ENCODE data around the gene ACVR1B.

Gene ACVR1B

GRCh38 chr12:52006726-52007157, 55.2 kb downstream of the ACVR1B start, which contains the start of gene TAMALIN:
Gene TAMALIN, plus strand, starts transcription at chr12:52006946. Its CDS starts 74 bp downstream, at chr12:52007020.
- DNase-seq, result peak; percentile 83

- DNase-seq, result peak; percentile 59
Measured at GRCh38 chr12:52007158-52007921, 55.8 kb downstream of the ACVR1B start.

GRCh38 chr12:52007982-52008510, 56.5 kb downstream of the ACVR1B start:
- no peak for DNase-seq

GRCh38 chr12:52009081-52009751, 57.7 kb downstream of the ACVR1B start:
- DNase-seq, result no peak

- no peak for DNase-seq
Measured at GRCh38 chr12:52010152-52010622, 58.7 kb downstream of the ACVR1B start.

- no peak for DNase-seq
Measured at GRCh38 chr12:52010692-52011601, 59.4 kb downstream of the ACVR1B start.

- no peak for DNase-seq
Measured at GRCh38 chr12:52011602-52012214, 60.2 kb downstream of the ACVR1B start.

GRCh38 chr12:52013626-52014310, 62.3 kb downstream of the ACVR1B start:
- no peak for DNase-seq

GRCh38 chr12:52014567-52015530, 63.4 kb downstream of the ACVR1B start:
- DNase-seq, result no peak

DNA sequence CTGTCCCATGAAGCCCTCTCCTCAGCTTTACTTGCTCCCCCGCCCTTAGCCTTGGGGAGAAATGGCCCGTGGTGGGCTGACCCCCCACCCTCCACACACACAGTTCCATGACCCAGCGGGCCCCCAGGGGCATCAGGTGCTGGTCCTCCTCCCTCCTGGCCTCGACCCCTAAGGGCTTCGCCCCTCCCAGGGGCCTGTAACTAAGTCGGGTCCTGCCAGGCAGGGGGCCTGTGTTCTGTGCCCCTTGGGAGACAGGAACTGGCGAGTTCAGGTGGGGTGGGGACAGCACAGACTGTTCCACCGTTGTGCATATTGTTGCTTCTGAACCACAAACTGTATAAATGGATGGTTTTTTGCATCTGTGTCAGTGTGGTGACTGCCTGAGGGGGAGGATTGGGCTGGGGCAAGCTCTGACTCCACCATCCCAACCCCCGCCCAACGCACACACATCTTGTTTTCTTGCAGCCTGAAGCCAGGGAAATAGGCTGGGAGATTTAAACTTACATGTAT, 64.1 kb downstream of the ACVR1B start:
- no peak for DNase-seq

- no peak for DNase-seq
Measured at GRCh38 chr12:52018433-52019112, 67.1 kb downstream of the ACVR1B start.

- no peak for DNase-seq
Measured at GRCh38 chr12:52019113-52019770, 67.7 kb downstream of the ACVR1B start.

- DNase-seq, result peak; percentile 47
Measured at GRCh38 chr12:52020539-52021336, 69.2 kb downstream of the ACVR1B start.

GRCh38 chr12:52022841-52023181, 71.3 kb downstream of the ACVR1B start:
- DNase-seq, result no peak

- DNase-seq, result peak; percentile 92
Measured at GRCh38 chr12:52023182-52023975, 71.9 kb downstream of the ACVR1B start.

DNA sequence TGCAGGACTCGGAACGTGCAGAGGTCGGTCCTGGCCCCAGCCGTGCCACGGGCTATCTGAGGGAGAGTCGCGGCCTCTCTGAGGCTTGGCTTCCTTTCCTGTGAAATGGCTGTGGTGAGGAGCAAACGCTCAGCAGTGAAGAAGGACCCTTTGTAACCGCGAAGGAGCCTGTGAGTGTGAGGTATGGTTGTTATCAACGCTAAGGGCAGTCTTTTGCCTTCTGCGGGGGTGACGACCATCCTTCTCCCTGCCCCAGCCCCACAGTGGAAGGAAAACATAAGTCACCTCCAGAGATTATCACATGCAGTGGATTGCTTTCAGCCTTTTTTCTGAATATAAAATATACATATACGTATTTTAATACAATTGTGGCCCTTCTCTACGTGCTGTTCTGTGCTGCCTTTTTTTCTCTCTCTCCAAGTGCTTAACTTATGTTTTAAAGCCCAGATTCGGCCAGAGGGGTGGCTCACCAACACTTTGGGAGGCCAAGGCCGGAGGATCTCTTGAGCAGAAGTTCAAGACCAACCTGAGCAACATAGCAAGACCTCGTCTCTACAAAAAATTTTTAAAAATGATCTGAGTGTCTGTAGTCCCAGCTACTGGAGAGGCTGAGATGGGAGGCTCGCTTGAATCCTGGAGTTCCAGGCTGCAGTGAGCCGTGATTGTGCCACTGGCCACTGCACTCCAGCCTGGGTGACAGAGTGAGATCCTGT, 72.6 kb downstream of the ACVR1B start:
- no peak for DNase-seq

GRCh38 chr12:52024845-52025230, 73.3 kb downstream of the ACVR1B start:
- no peak for DNase-seq

Data from T-helper 9 cell (primary cell).